DND-41 (cell line): ENCODE measurements around the gene CLK2.

Source experiments
- CTCF ChIP-seq: IDR thresholded peaks from 2 replicates; pipeline ENCODE4 v1.5.1; 2012; ENCODE audit warnings: borderline replicate concordance, low read length, moderate library complexity, mild to moderate bottlenecking; ENCODE audit not compliant: poor library complexity, severe bottlenecking; ENCODE audit errors: extremely low read depth
- EZH2 ChIP-seq: IDR thresholded peaks from 3 replicates; pipeline ENCODE4 v1.6.1; 2012; ENCODE audit warnings: borderline replicate concordance, low read depth, mild to moderate bottlenecking, moderate library complexity, low read length, inconsistent platforms; ENCODE audit not compliant: severe bottlenecking

- TF ChIP-seq CTCF (no peak), EZH2 (no peak)
Observed at GRCh38 chr1:155287987-155288543, 14.8 kb upstream of the CLK2 start.
